B cell (primary cell): Measurements from ENCODE around the gene PLEKHM1. TPM values are rescaled to one million over a fixed set of nuclear protein-coding genes. Genes with fewer than 3 reads are reported as not detected.

Experiments used
- ATAC-seq: fragments of 200-7000 bp; cut with Tn5 transposase; one replicate; pipeline ENCODE4 v1.10.0; 2021; ENCODE audit warnings: low read depth, mild to moderate bottlenecking, moderate number of reproducible peaks, moderate library complexity
- CTCF ChIA-PET: fragments of 350-600 bp; sonication (Branson Sonifier 250); formaldehyde crosslinking; loops from one replicate; lab custom pipeline; 2021; ENCODE audit warnings: antibody characterized with exemption, inconsistent platforms; lab: Charles Lee
- POLR2A ChIA-PET: fragments of 350-600 bp; sonication (Branson Sonifier 250); formaldehyde crosslinking; loops from one replicate; lab custom pipeline; 2021; ENCODE audit warnings: antibody characterized with exemption; lab: Charles Lee
- DNase-seq: peaks from one replicate; pipeline ENCODE4 v3.0.0; 2013
- H2AFZ ChIP-seq: 2 replicates; pipeline ENCODE4 v1.6.1; 2012; ENCODE audit warnings: mild to moderate bottlenecking, low read depth, low read length; ENCODE audit not compliant: insufficient read depth, poor library complexity, severe bottlenecking
- H3K27ac ChIP-seq, 2 donors: 1 replicate in 1 of 2; 2 replicates in 1 of 2; pipeline ENCODE4 v1.5.1; 2012 to 2013; ENCODE audit warnings: low read length in 2 of 2, mild to moderate bottlenecking in 2 of 2, moderate library complexity in 1 of 2
- H3K27me3 ChIP-seq, 4 experiments: fragments of 200-600 bp in 1 of 4; sonication (generic) in 1 of 4; replicated peaks in 1 of 4; 1 replicate in 2 of 4; 2 replicates in 2 of 4; pipeline versions ENCODE4 v1.6.1 to v1.7.0; 2013 to 2016; ENCODE audit warnings: low read length in 3 of 4, mild to moderate bottlenecking in 2 of 4, mixed read lengths in 1 of 4, moderate library complexity in 1 of 4; ENCODE audit not compliant: insufficient read depth in 4 of 4, control insufficient read depth in 3 of 4; ENCODE audit errors: control extremely low read depth in 1 of 4
- H3K36me3 ChIP-seq, 2 experiments: replicated peaks in 1 of 2; 1 replicate in 1 of 2; 2 replicates in 1 of 2; pipeline versions ENCODE4 v1.6.1 to v1.7.1; 2013; ENCODE audit warnings: low read length in 1 of 2; ENCODE audit not compliant: insufficient read depth in 2 of 2, control insufficient read depth in 1 of 2; ENCODE audit errors: control extremely low read depth in 1 of 2, extremely low read depth in 1 of 2
- H3K4me1 ChIP-seq, 2 donors: fragments of 200-600 bp in 1 of 2; sonication (generic) in 1 of 2; 1 replicate in 1 of 2; 2 replicates in 1 of 2; pipeline versions ENCODE4 v1.5.1 to v1.6.1; 2013 to 2017; ENCODE audit warnings: low read length in 2 of 2; ENCODE audit not compliant: control insufficient read depth in 2 of 2, insufficient read depth in 2 of 2
- H3K4me2 ChIP-seq: replicated peaks from 2 replicates; pipeline ENCODE3; 2012; ENCODE audit warnings: mild to moderate bottlenecking, low read depth, low read length; ENCODE audit not compliant: poor library complexity, severe bottlenecking
- H3K4me3 ChIP-seq, 5 experiments: fragments of 200-600 bp in 1 of 5; sonication (generic) in 1 of 5; 1 replicate in 3 of 5; 2 replicates in 2 of 5; pipeline versions ENCODE4 v1.5.1 to v1.7.0; 2011 to 2016; ENCODE audit warnings: low read length in 4 of 5, mild to moderate bottlenecking in 4 of 5, low read depth in 2 of 5, control low read depth in 1 of 5, moderate library complexity in 1 of 5; ENCODE audit not compliant: insufficient read depth in 1 of 5; ENCODE audit errors: control extremely low read depth in 1 of 5, extremely low read depth in 1 of 5
- H3K79me2 ChIP-seq: fragments of 200-600 bp; sonication (generic); one replicate; pipeline ENCODE4 v1.6.0; 2016; ENCODE audit warnings: low read length; ENCODE audit not compliant: control insufficient read depth, insufficient read depth
- H3K9ac ChIP-seq: fragments of 200-600 bp; sonication (generic); 2 replicates; pipeline ENCODE4 v1.6.1; 2017; ENCODE audit warnings: mild to moderate bottlenecking, low read length, moderate library complexity
- H3K9me3 ChIP-seq, 3 donors: one replicate each; pipeline versions ENCODE4 v1.6.1 to v1.7.1; 2013; ENCODE audit warnings: low read length in 2 of 3; ENCODE audit not compliant: control insufficient read depth in 2 of 3, insufficient read depth in 1 of 3; ENCODE audit errors: control extremely low read depth in 1 of 3
- H4K20me1 ChIP-seq: 2 replicates; pipeline ENCODE4 v1.6.0; 2012; ENCODE audit warnings: mild to moderate bottlenecking, low read length; ENCODE audit not compliant: insufficient read depth, control insufficient read depth, poor library complexity, severe bottlenecking
- H3K27ac Mint-ChIP-seq: one replicate; pipeline ENCODE4 v1.8.0; 2021; ENCODE audit warnings: mixed read lengths
- H3K27me3 Mint-ChIP-seq: one replicate; pipeline ENCODE4 v1.8.0; 2021; ENCODE audit warnings: mixed read lengths
- H3K4me1 Mint-ChIP-seq: one replicate; pipeline ENCODE4 v1.8.0; 2021; ENCODE audit warnings: mixed read lengths
- H3K4me3 Mint-ChIP-seq: one replicate; pipeline ENCODE4 v1.8.0; 2021; ENCODE audit warnings: mixed read lengths
- H3K9me3 Mint-ChIP-seq: one replicate; pipeline ENCODE4 v1.8.0; 2022; ENCODE audit warnings: mixed read lengths; ENCODE audit not compliant: insufficient read depth
- EZH2 ChIP-seq: IDR thresholded peaks from 2 replicates; pipeline ENCODE4 v1.6.1; 2012; ENCODE audit warnings: borderline replicate concordance, low read depth, mild to moderate bottlenecking, moderate library complexity, low read length; ENCODE audit not compliant: insufficient read depth, poor library complexity, severe bottlenecking
- WGBS: methylation state at CpG from one replicate; pipeline ENCODE4 v1.1.5; 2013; ENCODE audit warnings: missing lambda C conversion rate; ENCODE audit not compliant: insufficient coverage; 5-methylcytosine and 5-hydroxymethylcytosine counted together
- intact Hi-C: fragments of 100-400 bp; cut with micrococcal nuclease; formaldehyde crosslinking; loops from one replicate; pipeline ENCODE4 v1.10.0; 2022
- polyA plus RNA-seq: library from polyadenylated mRNA; depleted of rRNA; stranded (reverse); fragments of >200 nt; gene quantifications from 2 replicates; pipeline ENCODE4 v1.2.3, GENCODE V29; 2012
- total RNA-seq, 2 donors: library from RNA; stranded (reverse); fragments of 120-200 nt in 1 of 2; gene quantifications; 1 replicate in 1 of 2; 2 replicates in 1 of 2; pipeline versions ENCODE4 v1.2.3 to v1.2.4, GENCODE V29; 2013 to 2022
- TF ChIP-seq, protein P1 (sequence below): fragments of 200-600 bp; IDR thresholded peaks from one replicate; pipeline ENCODE4 v1.8.0; 2022; ENCODE audit warnings: antibody characterized with exemption, mild to moderate bottlenecking

The PLEKHM1 gene
- total and polyA plus RNA-seq, 2 donors (not counting 1 experiment from before 2014, with no cell fraction given), result 26.2 to 73.9 TPM

DNA sequence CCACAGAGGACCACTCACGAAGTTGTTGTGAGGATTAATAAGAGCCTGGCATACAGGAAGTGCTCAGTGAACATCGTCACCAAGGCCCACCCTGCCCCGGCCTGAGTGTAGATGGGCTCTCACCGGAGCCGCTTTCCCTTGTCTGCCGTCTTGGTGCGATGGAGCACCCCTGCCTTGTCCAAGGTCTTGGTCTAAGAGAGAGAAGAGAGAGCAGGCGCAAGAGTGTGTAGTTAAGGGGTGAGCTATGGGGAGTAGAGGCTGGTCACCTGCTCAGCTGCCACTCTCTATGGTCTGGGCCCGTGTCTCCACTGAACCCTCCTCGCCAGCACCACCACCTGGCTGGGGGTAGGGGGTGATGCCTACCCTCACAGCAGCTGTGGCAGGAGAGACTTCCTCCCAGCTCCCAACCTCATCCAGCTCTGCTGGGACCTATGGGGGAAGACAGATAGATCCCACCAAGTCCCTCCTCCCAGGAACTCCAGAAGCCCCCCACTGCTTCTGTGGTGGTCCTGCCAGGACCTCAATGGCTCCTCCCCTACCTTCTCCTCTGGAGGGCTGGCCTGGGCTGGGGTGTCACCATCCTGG, 86.5 kb downstream of the PLEKHM1 start:
- Histone ChIP-seq H3K9ac (no peak overlapping the region), H3K9me3 (no peaks in the 10 kb centered on the region), H4K20me1 (peaks cover 65% of the 10 kb centered on the region), H3K4me1 (peaks cover 35 to 42% of the 10 kb centered on the region in 2 donors), H3K27ac (peak overlapping the region in 1 of 2 donors; percentile 29), H3K4me2 (no peak overlapping the region), H3K36me3 (peaks cover 0 to 76% of the 10 kb centered on the region in 2 experiments), H3K27me3 (no peaks in the 10 kb centered on the region), H3K79me2 (peaks cover 58% of the 10 kb centered on the region), H3K4me3 (no peak overlapping the region), H2AFZ (no peak overlapping the region)
- ATAC-seq (no peak), DNase-seq (no peak)
- ChIA-PET CTCF (interaction anchor here (0.8 to 1.2 kb wide), 2 partner anchors 10 to 23 kb away, joined by 3 read pairs; no protein-coding TSS in a partner anchor), POLR2A (no interaction called here)
- Mint-ChIP-seq H3K4me1 (peaks cover 39% of the 10 kb centered on the region), H3K4me3 (no peak overlapping the region), H3K27ac (peak overlapping the region; percentile 48), H3K27me3 (no peaks in the 10 kb centered on the region), H3K9me3 (no peaks in the 10 kb centered on the region)
- 100% methylated on average over 6 of the region's 10 CpGs for WGBS
- TF ChIP-seq, protein P1, sequence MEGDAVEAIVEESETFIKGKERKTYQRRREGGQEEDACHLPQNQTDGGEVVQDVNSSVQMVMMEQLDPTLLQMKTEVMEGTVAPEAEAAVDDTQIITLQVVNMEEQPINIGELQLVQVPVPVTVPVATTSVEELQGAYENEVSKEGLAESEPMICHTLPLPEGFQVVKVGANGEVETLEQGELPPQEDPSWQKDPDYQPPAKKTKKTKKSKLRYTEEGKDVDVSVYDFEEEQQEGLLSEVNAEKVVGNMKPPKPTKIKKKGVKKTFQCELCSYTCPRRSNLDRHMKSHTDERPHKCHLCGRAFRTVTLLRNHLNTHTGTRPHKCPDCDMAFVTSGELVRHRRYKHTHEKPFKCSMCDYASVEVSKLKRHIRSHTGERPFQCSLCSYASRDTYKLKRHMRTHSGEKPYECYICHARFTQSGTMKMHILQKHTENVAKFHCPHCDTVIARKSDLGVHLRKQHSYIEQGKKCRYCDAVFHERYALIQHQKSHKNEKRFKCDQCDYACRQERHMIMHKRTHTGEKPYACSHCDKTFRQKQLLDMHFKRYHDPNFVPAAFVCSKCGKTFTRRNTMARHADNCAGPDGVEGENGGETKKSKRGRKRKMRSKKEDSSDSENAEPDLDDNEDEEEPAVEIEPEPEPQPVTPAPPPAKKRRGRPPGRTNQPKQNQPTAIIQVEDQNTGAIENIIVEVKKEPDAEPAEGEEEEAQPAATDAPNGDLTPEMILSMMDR, result no peak
- no peak for TF ChIP-seq EZH2
- intact Hi-C loops, result no loop called here

DNA sequence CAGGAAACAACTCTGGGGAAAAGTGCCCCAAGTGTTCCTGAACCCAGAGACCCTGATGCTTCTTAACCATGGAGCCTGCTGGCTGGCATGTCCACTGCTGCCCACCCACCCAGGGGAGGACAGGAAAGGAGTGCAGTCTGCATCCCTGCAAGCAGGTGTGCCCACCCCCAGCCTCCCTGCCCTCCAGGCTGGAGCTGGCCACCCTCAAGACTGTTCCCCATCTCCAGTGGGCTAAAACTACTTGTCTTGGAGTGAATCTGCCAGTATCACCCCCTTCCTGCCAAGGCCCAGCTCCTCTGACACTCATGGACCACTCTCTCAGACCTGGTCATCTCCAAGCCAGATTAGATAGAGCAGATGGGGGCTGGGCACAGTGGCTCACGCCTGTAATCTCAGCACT, 87.6 kb downstream of the PLEKHM1 start:
- ChIA-PET POLR2A (interaction anchor here (0.6 kb wide), 1 partner anchor 76 kb away, joined by 3 read pairs; no protein-coding TSS in a partner anchor), CTCF (no interaction called here)
- Histone ChIP-seq H2AFZ (no peak overlapping the region), H3K79me2 (peaks cover 47% of the 10 kb centered on the region), H3K4me1 (peaks cover 24 to 31% of the 10 kb centered on the region in 2 donors), H3K9ac (no peak overlapping the region), H3K27ac (peak overlapping the region in 1 of 2 donors; percentile 54), H3K4me2 (no peak overlapping the region), H3K27me3 (no peaks in the 10 kb centered on the region), H3K4me3 (no peak overlapping the region), H3K9me3 (no peaks in the 10 kb centered on the region), H3K36me3 (peaks cover 0 to 87% of the 10 kb centered on the region in 2 experiments), H4K20me1 (peaks cover 65% of the 10 kb centered on the region)
- no peaks in the 10 kb centered on the region for H3K9me3 Mint-ChIP-seq
- DNase-seq (no peak), ATAC-seq (no peak)
- H3K27me3 Mint-ChIP-seq, result no peaks in the 10 kb centered on the region
- WGBS, result 86% methylated on average over 1 of the region's 1 CpG
- no peak overlapping the region for H3K27ac Mint-ChIP-seq
- no peak overlapping the region for H3K4me3 Mint-ChIP-seq
- intact Hi-C loops, result no loop called here
- TF ChIP-seq, protein P1, result no peak
- no peak for TF ChIP-seq EZH2
- peaks cover 28% of the 10 kb centered on the region for H3K4me1 Mint-ChIP-seq
